ENCODE data around the gene LIPC.

LIPC gene

GRCh38 chr15:58523634-58524033, 91.8 kb downstream of the LIPC start:
- H3K4me3 ChIP-seq (ENCODE audit: low read depth in 1 of 2, low read length in 2 of 2) = no peak overlapping the region
- H3K27ac ChIP-seq (ENCODE audit: low read length) = no peak overlapping the region
- H3K9me3 ChIP-seq (ENCODE audit: control insufficient read depth in 1 of 2, low read length in 2 of 2) = no peaks in the 10 kb centered on the region
- H3K4me1 ChIP-seq (ENCODE audit: control insufficient read depth in 1 of 2, insufficient read depth in 2 of 2, low read length in 2 of 2) = peaks cover 0 to 3% of the 10 kb centered on the region in 2 donors
- H3K27me3 ChIP-seq (ENCODE audit: low read depth, low read length) = no peaks in the 10 kb centered on the region
- H3K36me3 ChIP-seq (ENCODE audit: control insufficient read depth in 1 of 2, insufficient read depth in 2 of 2, low read length in 2 of 2) = no peaks in the 10 kb centered on the region

GRCh38 chr15:58524247-58524646, 92.5 kb downstream of the LIPC start:
- H3K4me3 ChIP-seq (ENCODE audit: low read depth in 1 of 2, low read length in 2 of 2) = no peak overlapping the region
- H3K27ac ChIP-seq (ENCODE audit: low read length) = no peak overlapping the region
- no peaks in the 10 kb centered on the region for H3K27me3 ChIP-seq (ENCODE audit: low read depth, low read length)
- H3K4me1 ChIP-seq (ENCODE audit: control insufficient read depth in 1 of 2, insufficient read depth in 2 of 2, low read length in 2 of 2) = peaks cover 0 to 3% of the 10 kb centered on the region in 2 donors
- H3K36me3 ChIP-seq (ENCODE audit: control insufficient read depth in 1 of 2, insufficient read depth in 2 of 2, low read length in 2 of 2) = no peaks in the 10 kb centered on the region
- H3K9me3 ChIP-seq (ENCODE audit: control insufficient read depth in 1 of 2, low read length in 2 of 2) = no peaks in the 10 kb centered on the region

GRCh38 chr15:58525991-58526421, 94.2 kb downstream of the LIPC start:
- Histone ChIP-seq H3K27me3 (ENCODE audit: low read depth, low read length) (no peaks in the 10 kb centered on the region), H3K4me1 (ENCODE audit: control insufficient read depth in 1 of 2, insufficient read depth in 2 of 2, low read length in 2 of 2) (no peaks in the 10 kb centered on the region), H3K9me3 (ENCODE audit: control insufficient read depth in 1 of 2, low read length in 2 of 2) (no peaks in the 10 kb centered on the region), H3K27ac (ENCODE audit: low read length) (no peak overlapping the region), H3K4me3 (ENCODE audit: low read depth in 1 of 2, low read length in 2 of 2) (no peak overlapping the region), H3K36me3 (ENCODE audit: control insufficient read depth in 1 of 2, insufficient read depth in 2 of 2, low read length in 2 of 2) (no peaks in the 10 kb centered on the region)

DNA sequence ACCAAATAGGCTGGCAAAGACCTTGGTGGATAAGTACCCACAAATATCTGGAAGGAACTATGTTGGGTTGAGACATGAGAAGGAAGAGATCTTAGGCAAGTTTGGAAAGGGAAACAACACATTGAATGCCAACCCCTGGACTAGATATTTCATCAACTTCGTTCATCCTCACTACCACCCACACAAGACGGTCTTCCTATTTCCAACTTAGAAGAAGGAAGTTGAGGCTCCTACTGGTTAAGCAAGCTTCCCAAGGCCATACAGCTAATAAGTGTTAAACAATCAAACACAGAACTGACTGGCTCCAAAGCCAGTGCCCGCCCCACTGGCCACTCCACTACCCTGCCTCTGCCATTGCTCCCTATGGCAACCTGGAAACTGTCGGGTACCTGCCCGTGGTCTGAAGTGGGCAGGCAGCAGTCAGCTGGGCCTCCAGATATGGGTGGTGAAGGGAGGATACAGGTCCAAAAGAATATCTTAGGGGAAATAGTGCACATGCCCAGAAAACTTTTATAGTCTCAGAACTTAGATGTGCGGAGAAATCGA, 94.9 kb downstream of the LIPC start:
- no peak overlapping the region for H3K4me3 ChIP-seq (ENCODE audit: low read depth in 1 of 2, low read length in 2 of 2)
- no peaks in the 10 kb centered on the region for H3K27me3 ChIP-seq (ENCODE audit: low read depth, low read length)
- no peak overlapping the region for H3K27ac ChIP-seq (ENCODE audit: low read length)
- H3K36me3 ChIP-seq (ENCODE audit: control insufficient read depth in 1 of 2, insufficient read depth in 2 of 2, low read length in 2 of 2) = no peaks in the 10 kb centered on the region
- no peaks in the 10 kb centered on the region for H3K9me3 ChIP-seq (ENCODE audit: control insufficient read depth in 1 of 2, low read length in 2 of 2)
- no peaks in the 10 kb centered on the region for H3K4me1 ChIP-seq (ENCODE audit: control insufficient read depth in 1 of 2, insufficient read depth in 2 of 2, low read length in 2 of 2)

- no peaks in the 10 kb centered on the region for H3K4me1 ChIP-seq (ENCODE audit: control insufficient read depth in 1 of 2, insufficient read depth in 2 of 2, low read length in 2 of 2)
- no peak overlapping the region for H3K27ac ChIP-seq (ENCODE audit: low read length)
- no peak overlapping the region for H3K4me3 ChIP-seq (ENCODE audit: low read depth in 1 of 2, low read length in 2 of 2)
These were observed 95.9 kb downstream of the LIPC start for GRCh38 chr15:58527573-58528187.

GRCh38 chr15:58528188-58528870, 96.5 kb downstream of the LIPC start:
- no peak overlapping the region for H3K4me3 ChIP-seq (ENCODE audit: low read depth in 1 of 2, low read length in 2 of 2)
- no peak overlapping the region for H3K27ac ChIP-seq (ENCODE audit: low read length)
- H3K27me3 ChIP-seq (ENCODE audit: low read depth, low read length) = no peaks in the 10 kb centered on the region
- no peaks in the 10 kb centered on the region for H3K36me3 ChIP-seq (ENCODE audit: control insufficient read depth in 1 of 2, insufficient read depth in 2 of 2, low read length in 2 of 2)
- no peaks in the 10 kb centered on the region for H3K9me3 ChIP-seq (ENCODE audit: control insufficient read depth in 1 of 2, low read length in 2 of 2)
- H3K4me1 ChIP-seq (ENCODE audit: control insufficient read depth in 1 of 2, insufficient read depth in 2 of 2, low read length in 2 of 2) = no peaks in the 10 kb centered on the region

More at GRCh38 chr15:58527573-58528187, 95.9 kb downstream of the LIPC start:
- no peaks in the 10 kb centered on the region for H3K27me3 ChIP-seq (ENCODE audit: low read depth, low read length)
- no peaks in the 10 kb centered on the region for H3K36me3 ChIP-seq (ENCODE audit: control insufficient read depth in 1 of 2, insufficient read depth in 2 of 2, low read length in 2 of 2)
- no peaks in the 10 kb centered on the region for H3K9me3 ChIP-seq (ENCODE audit: control insufficient read depth in 1 of 2, low read length in 2 of 2)

DNA sequence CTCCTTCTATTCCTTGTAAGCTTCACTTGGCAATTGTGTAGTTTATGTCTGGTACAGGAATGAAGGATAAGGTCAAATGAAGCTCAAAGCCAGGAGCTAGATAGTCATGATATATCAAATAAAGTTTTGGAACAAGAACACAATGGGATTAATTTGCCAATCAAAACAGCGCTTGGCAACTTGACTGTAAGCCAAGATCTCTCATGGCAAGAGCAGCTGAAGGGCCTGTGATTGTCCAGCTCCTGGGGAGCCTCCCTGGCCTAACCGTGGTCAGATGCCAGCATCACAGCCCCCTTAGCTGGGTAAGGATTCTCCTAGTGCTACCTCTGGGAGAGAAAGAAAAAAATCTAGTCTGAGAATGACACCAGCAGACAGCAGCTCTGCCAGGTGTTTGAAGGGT, 97.2 kb downstream of the LIPC start:
- Histone ChIP-seq H3K4me1 (ENCODE audit: control insufficient read depth in 1 of 2, insufficient read depth in 2 of 2, low read length in 2 of 2) (no peaks in the 10 kb centered on the region), H3K9me3 (ENCODE audit: control insufficient read depth in 1 of 2, low read length in 2 of 2) (no peaks in the 10 kb centered on the region), H3K4me3 (ENCODE audit: low read depth in 1 of 2, low read length in 2 of 2) (no peak overlapping the region), H3K27me3 (ENCODE audit: low read depth, low read length) (no peaks in the 10 kb centered on the region), H3K27ac (ENCODE audit: low read length) (no peak overlapping the region), H3K36me3 (ENCODE audit: control insufficient read depth in 1 of 2, insufficient read depth in 2 of 2, low read length in 2 of 2) (no peaks in the 10 kb centered on the region)

GRCh38 chr15:58530056-58530590, 98.3 kb downstream of the LIPC start:
- Histone ChIP-seq H3K4me3 (ENCODE audit: low read depth in 1 of 2, low read length in 2 of 2) (no peak overlapping the region), H3K27me3 (ENCODE audit: low read depth, low read length) (no peaks in the 10 kb centered on the region), H3K36me3 (ENCODE audit: control insufficient read depth in 1 of 2, insufficient read depth in 2 of 2, low read length in 2 of 2) (no peaks in the 10 kb centered on the region), H3K9me3 (ENCODE audit: control insufficient read depth in 1 of 2, low read length in 2 of 2) (no peaks in the 10 kb centered on the region), H3K27ac (ENCODE audit: low read length) (no peak overlapping the region), H3K4me1 (ENCODE audit: control insufficient read depth in 1 of 2, insufficient read depth in 2 of 2, low read length in 2 of 2) (no peaks in the 10 kb centered on the region)

- no peaks in the 10 kb centered on the region for H3K9me3 ChIP-seq (ENCODE audit: control insufficient read depth in 1 of 2, low read length in 2 of 2)
- H3K4me1 ChIP-seq (ENCODE audit: control insufficient read depth in 1 of 2, insufficient read depth in 2 of 2, low read length in 2 of 2) = no peaks in the 10 kb centered on the region
- no peak overlapping the region for H3K4me3 ChIP-seq (ENCODE audit: low read depth in 1 of 2, low read length in 2 of 2)
- H3K36me3 ChIP-seq (ENCODE audit: control insufficient read depth in 1 of 2, insufficient read depth in 2 of 2, low read length in 2 of 2) = no peaks in the 10 kb centered on the region
- H3K27ac ChIP-seq (ENCODE audit: low read length) = no peak overlapping the region
- no peaks in the 10 kb centered on the region for H3K27me3 ChIP-seq (ENCODE audit: low read depth, low read length)
These were observed 100.3 kb downstream of the LIPC start for GRCh38 chr15:58532126-58532525.

- Histone ChIP-seq H3K4me3 (ENCODE audit: low read depth in 1 of 2, low read length in 2 of 2) (no peak overlapping the region), H3K36me3 (ENCODE audit: control insufficient read depth in 1 of 2, insufficient read depth in 2 of 2, low read length in 2 of 2) (no peaks in the 10 kb centered on the region), H3K4me1 (ENCODE audit: control insufficient read depth in 1 of 2, insufficient read depth in 2 of 2, low read length in 2 of 2) (no peaks in the 10 kb centered on the region), H3K9me3 (ENCODE audit: control insufficient read depth in 1 of 2, low read length in 2 of 2) (no peaks in the 10 kb centered on the region), H3K27ac (ENCODE audit: low read length) (no peak overlapping the region), H3K27me3 (ENCODE audit: low read depth, low read length) (no peaks in the 10 kb centered on the region)
These were observed 102.8 kb downstream of the LIPC start for GRCh38 chr15:58534556-58534955.

DNA sequence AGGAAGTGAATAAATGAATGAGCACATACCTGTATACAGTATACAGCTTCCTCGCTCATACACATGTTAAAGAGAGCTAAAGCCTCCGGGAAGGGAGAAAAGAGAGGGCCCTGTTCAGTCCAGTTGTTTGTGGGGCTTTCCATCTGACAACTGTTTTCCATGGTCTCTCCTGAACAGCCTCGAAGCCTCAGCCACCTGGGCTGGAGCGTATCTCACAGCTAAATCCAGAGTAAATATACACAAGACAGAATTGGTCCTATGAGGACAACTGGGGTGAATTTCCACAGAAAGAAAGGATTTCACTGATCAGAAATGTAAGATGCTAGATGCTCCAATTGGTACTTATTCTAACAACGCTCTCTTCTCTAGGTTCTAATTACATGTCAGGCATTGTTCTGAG, 103.5 kb downstream of the LIPC start:
- H3K36me3 ChIP-seq (ENCODE audit: control insufficient read depth in 1 of 2, insufficient read depth in 2 of 2, low read length in 2 of 2) = no peaks in the 10 kb centered on the region
- no peaks in the 10 kb centered on the region for H3K27me3 ChIP-seq (ENCODE audit: low read depth, low read length)
- H3K4me1 ChIP-seq (ENCODE audit: control insufficient read depth in 1 of 2, insufficient read depth in 2 of 2, low read length in 2 of 2) = no peaks in the 10 kb centered on the region
- H3K27ac ChIP-seq (ENCODE audit: low read length) = no peak overlapping the region
- no peak overlapping the region for H3K4me3 ChIP-seq (ENCODE audit: low read depth in 1 of 2, low read length in 2 of 2)
- no peaks in the 10 kb centered on the region for H3K9me3 ChIP-seq (ENCODE audit: control insufficient read depth in 1 of 2, low read length in 2 of 2)
